Measurements from ENCODE around the gene KCNJ1.

Gene KCNJ1

DNA sequence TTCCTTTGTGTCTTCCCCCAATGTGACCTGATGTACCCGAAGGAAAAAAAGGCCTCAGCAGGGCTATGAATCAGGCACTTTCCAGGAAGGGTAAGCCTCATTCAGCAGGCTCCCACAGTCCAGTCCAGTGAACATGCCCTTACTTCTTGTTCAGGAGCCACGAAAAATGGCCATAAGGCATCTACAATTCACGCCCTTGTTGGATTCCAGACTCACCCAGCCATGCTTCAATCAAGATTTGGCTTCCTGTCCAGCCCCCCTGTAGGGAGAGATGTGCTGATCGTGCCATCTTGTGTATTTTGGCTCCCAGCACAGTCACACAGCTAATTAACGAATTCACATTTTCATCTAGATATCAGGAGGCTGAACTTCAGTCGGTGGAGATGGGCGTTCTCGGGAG, 14.1 kb upstream of the KCNJ1 start:
- no peak for DNase-seq

DNA sequence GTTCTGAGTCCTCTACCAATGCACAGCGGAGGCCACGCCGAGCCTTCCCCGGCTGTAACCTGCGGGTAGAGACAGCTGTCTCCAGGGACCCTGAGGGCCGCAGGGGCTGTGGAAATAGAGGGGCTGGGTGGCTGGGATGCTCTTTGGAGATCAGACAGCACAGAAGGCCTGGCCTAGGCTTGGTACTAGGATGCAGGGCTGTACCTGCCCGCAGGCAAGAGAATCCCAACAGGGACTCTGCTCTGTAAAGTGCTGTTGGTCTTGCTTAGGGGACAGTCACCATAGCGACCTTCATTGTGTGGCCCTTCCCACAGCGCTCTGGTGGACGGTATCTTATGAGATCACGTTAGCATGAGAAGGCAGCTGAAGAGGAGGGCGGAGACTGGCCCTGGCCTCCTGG, 12.7 kb upstream of the KCNJ1 start:
- no peak for DNase-seq

DNA sequence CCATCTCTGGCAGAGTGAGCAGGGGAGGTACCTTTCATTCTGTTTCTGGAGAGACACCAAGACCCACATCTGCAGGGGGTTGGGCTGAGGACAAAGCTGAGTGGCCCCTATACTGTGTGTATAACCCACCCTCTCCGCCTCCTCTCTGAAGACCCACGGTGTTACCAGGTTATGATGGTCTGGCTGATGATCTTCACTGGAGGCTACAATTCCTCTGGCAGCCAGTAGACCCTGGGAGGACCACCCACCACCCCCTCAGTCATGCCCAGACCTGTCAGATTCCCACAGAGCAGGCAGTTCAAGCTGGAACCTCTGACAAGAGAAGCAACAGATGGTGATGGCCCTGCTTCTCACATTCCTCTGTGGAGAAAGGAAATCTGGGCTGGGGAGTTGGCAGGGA, 11.4 kb upstream of the KCNJ1 start:
- no peak for DNase-seq

GRCh38 chr11:128877726-128878125, 10.6 kb upstream of the KCNJ1 start:
- no peak for DNase-seq

DNA sequence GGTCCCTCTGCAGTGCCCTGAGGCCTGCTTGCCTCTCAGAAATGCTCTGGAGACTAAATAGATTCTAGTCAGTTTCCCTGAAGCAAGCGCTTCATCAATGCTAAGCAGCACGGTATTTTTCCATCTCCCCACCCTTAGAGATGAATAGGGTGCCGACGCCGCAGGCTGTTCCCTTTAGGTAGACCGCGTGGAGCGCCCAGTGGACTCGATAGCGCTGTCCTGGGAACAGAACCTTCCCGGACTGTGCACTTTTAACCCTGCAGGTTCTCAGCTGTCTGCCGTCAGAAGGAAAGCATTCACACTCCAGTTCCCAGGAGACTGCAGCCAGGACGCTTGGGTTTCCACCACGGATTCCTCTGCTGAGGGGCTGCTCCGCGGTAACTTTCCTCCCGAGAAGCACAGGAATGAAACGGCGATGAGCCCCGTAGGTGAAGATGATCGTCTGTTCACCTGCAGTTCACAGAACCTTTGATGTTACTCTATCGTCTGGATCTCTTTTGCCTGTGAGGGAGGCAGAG, 9.1 kb upstream of the KCNJ1 start:
- no peak for DNase-seq

DNA sequence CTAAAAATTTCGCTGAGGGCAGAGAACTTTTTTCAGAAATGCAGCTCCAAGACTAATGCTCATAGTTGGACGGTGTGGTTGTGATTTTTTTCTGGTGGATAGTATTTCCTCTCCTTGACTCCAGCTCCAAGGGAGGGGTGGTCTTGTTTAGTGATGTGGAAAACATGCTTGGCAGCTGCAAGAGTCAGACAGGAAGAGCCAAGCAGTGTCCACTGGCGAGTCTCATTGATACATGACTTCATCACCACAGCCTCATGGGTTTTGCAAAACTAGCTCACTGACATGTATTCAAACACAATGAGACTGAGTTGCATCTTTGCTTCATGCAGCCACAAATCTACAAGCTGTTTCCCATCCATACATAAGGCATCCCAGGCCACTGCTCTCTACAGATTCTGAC, 7.3 kb upstream of the KCNJ1 start:
- peak; percentile 46 for DNase-seq

DNA sequence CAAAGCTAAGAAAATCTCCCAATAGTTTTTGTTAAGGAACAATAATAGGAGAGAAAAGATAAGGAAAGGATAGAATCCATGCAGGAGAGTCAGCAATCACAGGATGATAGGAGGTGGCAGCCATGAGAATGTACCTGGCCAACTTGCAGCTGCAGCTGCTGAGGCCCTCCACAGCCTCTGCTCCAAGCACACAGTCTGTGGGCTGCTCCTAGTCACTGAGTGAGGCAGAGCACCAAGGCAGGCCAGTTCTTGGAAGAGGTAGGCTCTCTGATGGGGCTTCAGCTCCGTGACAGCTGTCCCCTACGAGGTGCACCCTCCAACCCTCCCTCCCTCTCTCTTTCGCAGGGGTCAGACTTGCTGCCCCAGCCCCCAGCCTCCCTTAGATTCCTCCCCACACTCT, 5.5 kb upstream of the KCNJ1 start:
- no peak for DNase-seq

DNA sequence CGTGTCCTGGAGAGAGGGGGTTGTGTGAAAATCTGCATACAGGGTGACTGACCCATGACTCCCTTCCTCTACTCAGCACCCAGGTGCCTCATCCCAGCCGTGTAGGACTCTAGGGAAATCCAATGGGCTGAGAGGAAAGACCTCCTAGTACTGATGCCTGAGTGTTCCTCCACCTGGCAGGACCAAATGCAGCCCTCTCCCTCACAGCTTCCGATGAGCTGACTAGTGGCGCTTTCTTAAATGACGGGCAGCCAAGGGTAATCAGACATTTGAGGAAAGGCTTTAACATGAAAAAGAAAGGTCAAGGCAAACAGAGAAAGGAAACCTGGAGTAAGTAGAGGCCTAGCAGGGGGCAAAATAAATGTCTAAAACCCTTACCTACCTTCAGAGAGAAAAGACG, 5.0 kb upstream of the KCNJ1 start:
- DNase-seq, result no peak

DNA sequence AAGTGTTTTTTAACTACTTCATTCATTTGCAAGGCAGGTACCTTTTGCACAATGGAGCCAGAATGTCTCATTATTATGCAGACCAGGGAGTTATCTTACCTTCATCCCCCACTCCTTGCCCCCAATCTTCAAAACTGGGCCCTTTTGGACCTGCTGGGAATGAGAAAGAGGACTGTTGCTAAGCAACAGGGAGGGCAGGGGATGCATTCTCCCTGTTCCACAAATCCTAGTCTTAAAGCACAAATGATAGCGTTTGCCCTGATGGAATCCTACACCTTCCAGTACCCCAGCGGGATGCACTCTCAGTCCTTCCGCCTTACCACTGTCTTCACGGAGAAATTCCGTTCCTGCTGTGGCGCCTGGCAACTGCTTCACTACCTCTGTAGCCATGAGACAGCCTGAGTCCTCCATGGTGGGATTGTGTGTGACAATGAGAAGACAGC, 4.1 kb upstream of the KCNJ1 start:
- no peak for DNase-seq

DNA sequence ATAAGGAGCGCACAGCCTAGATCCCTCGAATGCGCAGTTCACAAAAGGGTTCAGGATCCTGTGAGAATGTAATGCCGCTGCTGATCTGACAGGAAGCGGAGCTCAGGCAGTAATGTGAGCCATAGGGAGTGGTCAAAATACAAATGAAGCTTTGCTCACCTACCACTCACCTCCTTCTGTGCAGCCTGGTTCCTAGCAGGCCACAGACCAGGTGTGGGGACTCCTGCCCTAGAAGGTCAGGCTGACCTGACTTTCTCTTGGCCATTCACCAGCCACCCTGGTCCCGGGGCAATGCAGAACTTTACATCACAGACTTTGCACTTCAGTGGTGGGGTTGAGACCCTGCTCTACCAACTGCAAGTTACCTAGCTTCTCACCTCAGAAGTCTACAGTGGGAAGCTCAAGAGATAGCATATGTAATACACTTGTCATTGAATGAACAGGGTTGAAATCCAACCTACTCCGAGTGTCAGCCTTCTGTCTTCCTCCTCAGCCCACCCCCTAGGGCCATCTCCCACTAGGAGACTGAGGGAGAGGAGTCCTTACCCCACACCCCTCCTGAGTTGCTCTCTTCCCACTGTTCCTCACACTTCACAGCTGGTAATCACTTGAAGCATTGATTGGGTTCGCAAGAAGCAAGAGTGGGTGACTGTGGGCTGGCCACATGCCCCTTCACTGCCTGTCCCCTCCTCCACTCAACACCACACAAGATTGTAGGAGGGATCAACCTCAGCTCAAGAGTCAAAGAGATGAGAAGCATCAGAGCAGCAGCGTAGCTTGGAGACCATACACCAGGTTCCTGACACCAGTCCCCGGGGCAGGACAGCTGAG, 2.0 kb upstream of the KCNJ1 start:
- no peak for DNase-seq

GRCh38 chr11:128865490-128865889, 1.6 kb downstream of the KCNJ1 start:
- DNase-seq, result no peak

DNA sequence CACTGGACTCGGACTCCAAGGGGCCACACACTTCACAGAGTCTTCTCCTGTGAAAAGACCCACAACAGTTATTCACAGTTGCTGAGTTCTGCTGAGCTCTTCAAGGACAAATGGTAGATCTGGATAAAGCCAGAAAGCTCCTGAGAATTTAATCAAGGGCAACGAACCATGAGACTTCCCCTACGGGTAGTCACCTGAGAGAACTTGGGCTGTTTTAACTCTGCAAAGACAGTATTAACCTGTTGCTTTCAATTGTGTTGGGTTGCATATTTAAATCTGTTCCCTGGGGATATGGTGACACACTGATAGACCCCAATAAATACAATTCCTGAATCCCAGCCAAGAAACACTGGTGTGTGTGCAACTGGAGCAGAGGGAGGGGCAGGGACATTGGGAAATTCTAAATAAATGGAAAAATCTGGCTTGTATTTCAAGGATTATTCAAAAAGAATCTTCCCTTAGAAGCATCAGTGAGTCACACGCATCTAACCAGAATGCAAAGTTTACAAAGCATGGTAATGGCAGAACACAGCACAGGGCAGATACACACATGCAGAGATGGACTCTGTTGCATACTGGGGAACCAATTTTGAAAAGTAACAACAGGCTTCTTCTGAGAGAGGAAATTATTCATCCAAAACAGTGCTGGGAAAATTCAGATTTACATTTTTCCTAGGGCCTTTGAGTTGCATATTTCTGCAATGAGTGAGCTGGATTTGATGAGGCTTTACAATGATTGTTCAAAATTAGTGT, 4.0 kb downstream of the KCNJ1 start:
- DNase-seq, result no peak

DNA sequence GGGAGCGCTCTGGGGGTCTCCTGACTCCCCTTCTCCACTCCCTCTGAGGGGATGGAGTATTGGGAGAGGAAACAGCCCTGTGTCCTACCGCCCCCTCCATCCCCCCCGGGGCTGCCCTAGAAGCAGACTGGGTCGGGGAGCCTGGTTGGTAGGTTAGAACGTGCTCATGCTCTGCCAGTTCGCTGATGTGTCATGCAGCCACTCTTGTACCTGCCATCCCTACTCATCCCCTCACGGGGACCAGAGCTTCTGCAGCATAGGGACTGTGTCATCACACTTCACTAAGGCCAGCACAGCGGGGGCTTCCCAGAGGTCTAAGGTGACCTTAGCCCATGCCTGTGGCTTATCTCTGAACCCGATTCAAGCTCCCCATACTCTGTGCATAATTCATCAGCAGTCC, 4.7 kb downstream of the KCNJ1 start:
- no peak for DNase-seq

- no peak for DNase-seq
These were observed 6.3 kb downstream of the KCNJ1 start for GRCh38 chr11:128860571-128861361.

GRCh38 chr11:128859563-128860441, 7.3 kb downstream of the KCNJ1 start:
- DNase-seq, result peak; percentile 72

GRCh38 chr11:128857341-128857740, 9.8 kb downstream of the KCNJ1 start:
- no peak for DNase-seq

- no peak for DNase-seq
These were observed 10.9 kb downstream of the KCNJ1 start for GRCh38 chr11:128856241-128856640.

DNA sequence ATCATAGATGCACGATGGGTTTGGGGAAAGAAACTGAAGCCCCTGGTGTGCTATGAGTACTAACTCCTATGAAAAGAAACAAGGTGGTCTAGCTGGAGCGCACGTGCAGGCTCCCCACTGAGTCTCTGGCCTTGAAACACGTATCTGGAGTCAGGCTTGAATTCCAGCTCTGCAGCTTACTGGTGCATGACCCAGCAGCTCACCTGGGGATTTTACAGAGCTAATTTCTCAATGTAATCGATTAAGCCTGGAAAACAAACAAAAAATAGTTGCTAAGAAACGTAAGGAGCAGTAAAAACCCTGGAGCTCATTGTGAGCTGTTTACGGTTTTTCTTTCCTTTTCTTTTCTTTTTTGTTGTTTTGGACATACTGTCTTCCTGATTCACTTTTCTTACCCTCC, 12.3 kb downstream of the KCNJ1 start:
- DNase-seq, result no peak

DNA sequence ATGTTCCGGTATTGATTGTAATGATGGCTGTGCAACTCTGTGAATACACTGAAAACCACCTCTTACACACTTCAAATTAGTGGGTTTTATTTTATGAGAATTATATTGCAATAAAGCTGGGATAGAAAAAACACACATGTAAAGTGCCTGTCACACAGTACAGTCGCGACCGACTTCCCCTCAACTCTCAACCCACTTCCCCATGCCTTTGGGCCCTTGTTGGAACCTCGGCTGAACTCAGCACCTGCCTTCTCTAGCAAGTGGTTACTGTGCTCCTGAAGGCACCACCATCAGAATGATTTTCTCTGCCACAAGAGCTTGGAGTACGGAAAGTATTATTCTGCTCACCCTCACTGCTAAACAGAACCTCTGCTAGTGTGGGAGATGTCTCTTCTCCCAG, 13.5 kb downstream of the KCNJ1 start:
- no peak for DNase-seq

DNA sequence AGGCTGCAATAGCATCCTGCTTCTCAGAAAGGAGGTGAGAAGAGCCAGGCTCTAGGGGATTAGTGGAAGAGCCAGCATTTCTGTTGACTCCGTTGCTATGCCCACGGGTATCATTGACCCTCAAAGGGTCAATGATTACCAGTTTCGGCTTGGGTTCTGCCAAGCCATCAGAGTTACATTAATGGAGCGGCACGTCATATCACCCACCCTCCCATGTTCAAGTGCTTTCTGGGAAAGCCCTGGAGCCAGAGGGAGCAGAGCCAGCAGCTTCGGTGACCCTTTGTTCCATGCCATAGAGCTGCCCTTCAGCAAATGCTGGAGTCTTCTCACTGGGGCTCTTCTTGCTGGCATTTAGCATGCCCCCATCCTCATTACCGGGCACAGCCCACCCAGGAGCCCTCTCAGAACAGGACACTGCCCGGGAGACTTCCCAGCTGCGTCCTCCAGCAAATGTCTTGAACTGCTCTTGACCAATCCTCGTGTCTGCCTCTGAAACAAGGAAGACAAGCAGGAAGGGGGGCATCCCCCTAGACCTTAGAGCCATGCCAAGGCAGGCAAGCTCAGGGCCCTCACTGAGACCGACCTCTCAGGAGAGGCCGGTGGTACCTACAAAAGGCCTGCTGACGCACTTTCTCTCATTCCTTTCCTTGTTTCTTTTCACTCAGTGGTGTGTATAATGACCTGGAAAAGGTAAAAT, 14.6 kb downstream of the KCNJ1 start:
- no peak for DNase-seq

DNA sequence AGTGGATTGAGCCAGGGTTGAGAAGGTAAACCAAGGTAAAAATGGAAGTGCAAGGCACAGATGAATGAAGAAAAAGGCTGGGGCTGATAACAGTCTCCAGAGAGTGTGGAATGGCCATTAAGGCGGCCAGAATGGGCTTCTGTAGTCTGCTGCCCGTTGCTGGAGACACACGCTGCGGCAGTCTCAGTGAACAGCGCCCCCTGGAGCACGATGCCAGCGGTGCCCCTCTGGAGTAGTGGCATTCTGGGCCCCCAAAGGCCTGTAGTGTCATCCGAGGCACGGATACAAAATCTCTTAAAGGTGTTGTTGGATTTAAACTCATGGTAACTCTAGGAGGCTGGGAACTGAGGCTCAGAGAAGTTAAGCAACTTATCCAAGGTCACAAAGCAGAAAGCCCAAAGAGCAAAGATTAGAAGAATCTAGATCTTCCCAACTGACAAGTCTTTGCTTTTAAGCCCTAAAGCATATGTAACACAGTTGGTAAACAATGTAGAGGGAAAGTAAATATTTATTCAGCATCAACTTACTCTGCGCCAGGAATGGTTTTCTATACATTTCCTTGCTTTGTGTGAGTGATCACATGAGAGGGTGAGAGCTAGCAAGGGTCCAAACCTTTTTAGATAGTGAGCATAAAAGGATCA, 18.2 kb downstream of the KCNJ1 start:
- DNase-seq, result no peak

Measured in right hindlimb (tissue), 1 donor.